H1 (cell line): ENCODE results near the gene PPP1CC. TPM values are rescaled to one million over a fixed set of nuclear protein-coding genes. Genes with fewer than 3 reads are reported as not detected.

Experiments
- CTCF ChIA-PET: fragments of 300-600 bp; sonication (Branson Sonifier 250); formaldehyde crosslinking; loops from one replicate; lab custom pipeline; 2021; ENCODE audit not compliant: partially characterized antibody; lab: Charles Lee
- POLR2A ChIA-PET: fragments of 300-600 bp; sonication (Branson Sonifier 250); formaldehyde crosslinking; loops from one replicate; lab custom pipeline; 2021; ENCODE audit warnings: inconsistent platforms; ENCODE audit not compliant: partially characterized antibody; lab: Charles Lee
- DNase-seq, 2 experiments: peaks; one replicate each; pipeline versions ENCODE4 v3.0.0 to v3.0.0-alpha.2; 2010 to 2022; ENCODE audit warnings: low spot score in 2 of 2, low read depth in 1 of 2, mixed read lengths in 1 of 2
- FAIRE-seq: peaks from 2 replicates; lab custom pipeline; 2011; peaks lifted over from hg19 to GRCh38; lab: Jason Lieb, UNC
- H2AFZ ChIP-seq: 2 replicates; pipeline ENCODE4 v1.8.1; 2012; ENCODE audit warnings: low read length, inconsistent platforms
- H2AK5ac ChIP-seq: 2 replicates; pipeline ENCODE4 v1.6.1; 2013; ENCODE audit warnings: low read depth, low read length
- H2BK120ac ChIP-seq: replicated peaks from 2 replicates; pipeline ENCODE3; 2013; ENCODE audit warnings: low read depth, low read length, inconsistent platforms
- H2BK12ac ChIP-seq: 2 replicates; pipeline ENCODE4 v1.6.1; 2013; ENCODE audit warnings: low read depth, low read length
- H2BK15ac ChIP-seq: 2 replicates; pipeline ENCODE4 v1.6.1; 2013; ENCODE audit warnings: low read length
- H2BK20ac ChIP-seq: 2 replicates; pipeline ENCODE4 v1.6.1; 2013; ENCODE audit warnings: low read length
- H2BK5ac ChIP-seq: 2 replicates; pipeline ENCODE4 v1.6.1; 2013; ENCODE audit warnings: low read depth, low read length
- H3K14ac ChIP-seq: 2 replicates; pipeline ENCODE4 v1.6.1; 2013; ENCODE audit warnings: inconsistent platforms; ENCODE audit not compliant: insufficient read length
- H3K18ac ChIP-seq: 2 replicates; pipeline ENCODE4 v1.6.1; 2013; ENCODE audit warnings: low read length; ENCODE audit errors: extremely low read depth
- H3K23ac ChIP-seq: 2 replicates; pipeline ENCODE4 v1.6.1; 2013; ENCODE audit warnings: inconsistent platforms; ENCODE audit not compliant: insufficient read length
- H3K23me2 ChIP-seq: 2 replicates; pipeline ENCODE4 v1.6.1; 2013; ENCODE audit warnings: low read depth, low read length
- H3K27ac ChIP-seq: 2 replicates; pipeline ENCODE4 v1.6.1; 2011; ENCODE audit warnings: low read depth, low read length, inconsistent platforms
- H3K27me3 ChIP-seq, 4 experiments: replicated peaks in 1 of 4; 1 replicate in 1 of 4; 2 replicates in 3 of 4; pipeline versions ENCODE4 v1.6.1 to v1.8.1; 2011 to 2013; ENCODE audit warnings: low read length in 3 of 4, mild to moderate bottlenecking in 3 of 4, inconsistent platforms in 2 of 4, mixed read lengths in 2 of 4, moderate library complexity in 1 of 4; ENCODE audit not compliant: control insufficient read depth in 3 of 4, insufficient read depth in 3 of 4; ENCODE audit errors: extremely low read depth in 1 of 4
- H3K36me3 ChIP-seq, 4 experiments: 2 replicates each; pipeline versions ENCODE4 v1.6.1 to v1.8.1; 2011 to 2013; ENCODE audit warnings: mild to moderate bottlenecking in 4 of 4, low read length in 3 of 4, moderate library complexity in 2 of 4, control low read depth in 1 of 4, inconsistent platforms in 1 of 4; ENCODE audit not compliant: insufficient read depth in 4 of 4, control insufficient read depth in 2 of 4
- H3K4ac ChIP-seq: replicated peaks from 2 replicates; pipeline ENCODE3; 2013; ENCODE audit warnings: low read length, low read depth, mixed read lengths, inconsistent platforms; ENCODE audit not compliant: insufficient read length
- H3K4me1 ChIP-seq, 4 experiments: replicated peaks in 1 of 4; 1 replicate in 1 of 4; 2 replicates in 3 of 4; pipeline versions ENCODE4 v1.6.1 to v1.8.1; 2011 to 2013; ENCODE audit warnings: low read length in 3 of 4, inconsistent platforms in 2 of 4, mixed read lengths in 1 of 4; ENCODE audit not compliant: insufficient read depth in 4 of 4, control insufficient read depth in 3 of 4
- H3K4me2 ChIP-seq, 2 experiments: 2 replicates each; pipeline versions ENCODE4 v1.6.1 to v1.8.1; 2011 to 2013; ENCODE audit warnings: low read depth in 2 of 2, low read length in 2 of 2, control low read depth in 1 of 2, inconsistent platforms in 1 of 2, mild to moderate bottlenecking in 1 of 2; ENCODE audit not compliant: insufficient read depth in 1 of 2
- H3K4me3 ChIP-seq, 4 experiments: fragments of 200-600, 300-600 bp in 1 of 4; sonication (generic), shearing (Covaris generic), sonication (Bioruptor Twin) in 1 of 4; 2 replicates each; pipeline versions ENCODE4 v1.5.1 to v1.8.1; 2011 to 2016; ENCODE audit warnings: low read length in 4 of 4, low read depth in 3 of 4, control low read depth in 2 of 4, inconsistent platforms in 2 of 4, mild to moderate bottlenecking in 2 of 4, mixed read lengths in 1 of 4, moderate library complexity in 1 of 4; ENCODE audit not compliant: insufficient read depth in 2 of 4; ENCODE audit errors: extremely low read depth in 1 of 4
- H3K56ac ChIP-seq: replicated peaks from 2 replicates; pipeline ENCODE3; 2013; ENCODE audit warnings: low read depth, mild to moderate bottlenecking, mixed read lengths, low read length, inconsistent platforms; ENCODE audit not compliant: insufficient read length
- H3K79me1 ChIP-seq: 2 replicates; pipeline ENCODE4 v1.6.1; 2013; ENCODE audit warnings: low read depth, low read length, control low read depth
- H3K79me2 ChIP-seq, 2 experiments: 2 replicates each; pipeline versions ENCODE4 v1.6.1 to v1.8.1; 2012 to 2013; ENCODE audit warnings: low read length in 2 of 2, mild to moderate bottlenecking in 2 of 2, inconsistent platforms in 1 of 2; ENCODE audit not compliant: insufficient read depth in 2 of 2, control insufficient read depth in 1 of 2
- H3K9ac ChIP-seq, 4 experiments: replicated peaks in 1 of 4; 1 replicate in 1 of 4; 2 replicates in 3 of 4; pipeline versions ENCODE4 v1.6.1 to v1.8.1; 2011 to 2013; ENCODE audit warnings: low read depth in 3 of 4, low read length in 3 of 4, control low read depth in 2 of 4, mild to moderate bottlenecking in 2 of 4, moderate library complexity in 2 of 4, inconsistent platforms in 1 of 4; ENCODE audit errors: extremely low read depth in 1 of 4
- H3K9me3 ChIP-seq, 2 experiments: 2 replicates each; pipeline versions ENCODE4 v1.6.1 to v1.8.1; 2012 to 2013; ENCODE audit warnings: mild to moderate bottlenecking in 2 of 2, moderate library complexity in 2 of 2, control low read depth in 1 of 2, inconsistent platforms in 1 of 2, low read depth in 1 of 2, low read length in 1 of 2, mixed read lengths in 1 of 2; ENCODE audit not compliant: insufficient read depth in 2 of 2
- H4K20me1 ChIP-seq, 2 experiments: replicated peaks in 1 of 2; 2 replicates each; pipeline versions ENCODE3 to v1.8.1; 2011 to 2013; ENCODE audit warnings: inconsistent platforms in 2 of 2, low read length in 2 of 2, mild to moderate bottlenecking in 1 of 2; ENCODE audit not compliant: insufficient read depth in 2 of 2, control insufficient read depth in 1 of 2
- H4K5ac ChIP-seq: 2 replicates; pipeline ENCODE4 v1.6.1; 2013; ENCODE audit warnings: low read length, low read depth, mixed read lengths, inconsistent platforms; ENCODE audit not compliant: insufficient read length
- H4K8ac ChIP-seq: 2 replicates; pipeline ENCODE4 v1.8.0; 2013; ENCODE audit warnings: mild to moderate bottlenecking, moderate library complexity, low read length, inconsistent platforms; ENCODE audit not compliant: insufficient read depth; ENCODE audit errors: extremely low read depth
- H4K91ac ChIP-seq: replicated peaks from 2 replicates; pipeline ENCODE3; 2013; ENCODE audit warnings: low read length, mixed read lengths, inconsistent platforms; ENCODE audit not compliant: insufficient read length
- CHD1 ChIP-seq: IDR thresholded peaks from 2 replicates; pipeline ENCODE4 v1.6.1; 2012; ENCODE audit warnings: low read depth, low read length, improper control_type of control experiment
- HDAC6 ChIP-seq: IDR thresholded peaks from one replicate; pipeline ENCODE4 v1.7.1; 2012; ENCODE audit warnings: low read depth, mild to moderate bottlenecking, inconsistent platforms, low read length, moderate library complexity
- NANOG ChIP-seq: IDR thresholded peaks from 2 replicates; pipeline ENCODE4 v1.6.1; 2011; ENCODE audit warnings: low read length, low read depth, mild to moderate bottlenecking, inconsistent platforms; ENCODE audit not compliant: insufficient read depth, poor library complexity, severe bottlenecking
- POLR2AphosphoS5 ChIP-seq: IDR thresholded peaks from 2 replicates; pipeline ENCODE4 v1.6.1; 2011; ENCODE audit warnings: low read depth, low read length
- SIX5 ChIP-seq: IDR thresholded peaks from 2 replicates; pipeline ENCODE4 v1.6.1; 2011; ENCODE audit warnings: mild to moderate bottlenecking, low read depth, low read length
- SRF ChIP-seq: IDR thresholded peaks from 2 replicates; pipeline ENCODE4 v1.6.1; 2011; ENCODE audit warnings: mild to moderate bottlenecking, low read depth, low read length, moderate library complexity
- WGBS, 2 experiments: shearing (Covaris generic) in 1 of 2; methylation state at CpG; one replicate each; pipeline versions ENCODE4 v1.1.6 to v1.1.7; 2013 to 2015; ENCODE audit warnings: low lambda C conversion rate in 2 of 2, mixed read lengths in 2 of 2, inconsistent platforms in 1 of 2, low coverage in 1 of 2, missing lambda C conversion rate in 1 of 2; ENCODE audit not compliant: insufficient replicate concordance in 2 of 2, insufficient coverage in 1 of 2, insufficient read length in 1 of 2; ENCODE audit errors: extremely low coverage in 1 of 2, missing lambda C conversion rate in 1 of 2; 5-methylcytosine and 5-hydroxymethylcytosine counted together
- polyA plus RNA-seq, 7 experiments: library from polyadenylated mRNA; depleted of rRNA in 3 of 7; stranded (reverse) in 5 of 7; unstranded in 2 of 7; fragments of >200 nt in 5 of 7; fragments of 200-250 nt in 2 of 7; gene quantifications; 1 replicate in 5 of 7; 2 replicates in 1 of 7; 4 replicates in 1 of 7; pipeline versions ENCODE4 v1.2.1 to v1.2.3, GENCODE V29; 2011 to 2013; ENCODE audit warnings: missing spikeins in 2 of 7, mixed read lengths in 2 of 7
- total RNA-seq: library from RNA; stranded (reverse); fragmentation: NEBNext Ultra II Directional; extraction: Animal tissue kit (Norgen Biotek cat#: 25700); gene quantifications from 2 replicates; pipeline ENCODE4 v1.2.1, GENCODE V29; 2021
- TF ChIP-seq, protein P1 (sequence below): IDR thresholded peaks from 2 replicates; pipeline ENCODE4 v1.6.1; 2011; ENCODE audit warnings: low read length, improper control_type of control experiment

PPP1CC gene
- total and polyA plus RNA-seq, 2 of the 8 experiments (the other 6 are each of a cell fraction or from before 2014, with no cell fraction given): 193 to 350 TPM

DNA sequence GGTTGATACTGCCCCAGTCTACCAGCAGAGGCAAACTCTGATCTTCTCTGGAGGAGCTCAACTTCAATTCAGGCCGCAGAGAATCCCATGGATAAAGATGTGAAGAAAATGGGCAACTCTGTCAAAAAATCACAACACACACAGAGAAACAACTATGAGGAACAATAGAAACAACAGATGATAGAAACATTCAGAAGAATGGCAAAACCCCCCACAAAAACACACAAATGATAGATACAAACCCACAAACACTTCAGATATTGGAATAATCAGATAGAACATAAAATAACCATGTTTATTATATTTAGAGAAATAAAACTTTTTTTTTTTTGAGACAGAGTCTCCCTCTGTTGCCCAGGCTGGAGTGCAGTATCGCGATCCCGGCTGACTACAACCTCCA is 33.8 kb downstream of the PPP1CC start:
- Histone ChIP-seq H3K14ac (no peak overlapping the region), H2BK120ac (no peak overlapping the region), H4K20me1 (no peaks in the 10 kb centered on the region), H3K18ac (no peak overlapping the region), H4K91ac (no peak overlapping the region), H4K8ac (no peak overlapping the region), H3K27me3 (no peaks in the 10 kb centered on the region), H2BK15ac (no peak overlapping the region), H3K23me2 (no peaks in the 10 kb centered on the region), H3K4me2 (no peak overlapping the region), H3K56ac (no peak overlapping the region), H3K4ac (no peak overlapping the region), H3K4me1 (no peaks in the 10 kb centered on the region), H2BK20ac (no peak overlapping the region), H3K27ac (no peak overlapping the region), H2AFZ (no peak overlapping the region), H2AK5ac (no peak overlapping the region), H3K79me2 (no peaks in the 10 kb centered on the region), H3K9ac (no peak overlapping the region), H3K79me1 (no peaks in the 10 kb centered on the region), H2BK12ac (no peak overlapping the region), H4K5ac (no peak overlapping the region), H3K23ac (no peak overlapping the region), H3K36me3 (no peaks in the 10 kb centered on the region), H3K9me3 (no peaks in the 10 kb centered on the region), H2BK5ac (no peak overlapping the region), H3K4me3 (no peak overlapping the region)
- no peak for DNase-seq
- 92% methylated on average over 4 of the region's 4 CpGs; no CpG with 5 or more reads in 1 of the 2 experiments for WGBS, 2 experiments
- ChIA-PET POLR2A (interaction anchor here (0.7 to 2.4 kb wide), 4 partner anchors 8 to 175 kb away, joined by 3 to 5 read pairs (median 3); no protein-coding TSS in a partner anchor), CTCF (interaction anchor here (0.7 to 1.6 kb wide), 5 partner anchors 11 to 277 kb away, joined by 3 to 4 read pairs (median 3); no protein-coding TSS in a partner anchor)
- TF ChIP-seq POLR2AphosphoS5: no peak
- no peak for TF ChIP-seq SRF
- no peak for TF ChIP-seq SIX5
- TF ChIP-seq HDAC6: no peak
- no peak for TF ChIP-seq NANOG
- TF ChIP-seq, protein P1, sequence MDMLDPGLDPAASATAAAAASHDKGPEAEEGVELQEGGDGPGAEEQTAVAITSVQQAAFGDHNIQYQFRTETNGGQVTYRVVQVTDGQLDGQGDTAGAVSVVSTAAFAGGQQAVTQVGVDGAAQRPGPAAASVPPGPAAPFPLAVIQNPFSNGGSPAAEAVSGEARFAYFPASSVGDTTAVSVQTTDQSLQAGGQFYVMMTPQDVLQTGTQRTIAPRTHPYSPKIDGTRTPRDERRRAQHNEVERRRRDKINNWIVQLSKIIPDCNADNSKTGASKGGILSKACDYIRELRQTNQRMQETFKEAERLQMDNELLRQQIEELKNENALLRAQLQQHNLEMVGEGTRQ: no peak
- TF ChIP-seq CHD1: no peak
- FAIRE-seq: no peak
